Activated gamma-delta T cell treated with Interleukin-2 at 50 U/mL for 16 hours (primary cell): Measurements from ENCODE around the gene PGM2L1.

Experiments
- DNase-seq: peaks from one replicate; pipeline ENCODE4 v3.0.0-alpha.2; 2020

Gene PGM2L1

DNA sequence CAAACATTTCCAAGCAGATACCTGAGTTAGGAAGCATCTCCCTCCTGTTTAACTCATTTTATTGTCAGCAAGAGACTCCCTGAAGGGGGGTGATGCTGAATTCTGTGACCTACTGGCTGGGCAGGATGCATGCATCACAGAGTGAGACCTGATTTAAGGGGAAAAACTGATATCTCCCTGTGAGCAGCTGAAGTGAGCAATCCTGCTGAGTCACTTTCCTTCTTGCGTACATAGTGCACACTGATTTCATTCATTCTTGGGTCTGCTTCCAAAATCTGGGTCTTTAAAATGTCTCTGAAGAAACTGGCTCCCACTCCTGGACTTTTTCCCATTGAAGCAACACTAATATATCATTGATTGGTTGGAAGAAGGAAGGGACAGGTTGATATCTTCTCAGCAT lies 110.1 kb downstream of the PGM2L1 start:
- DNase-seq = no peak

DNA sequence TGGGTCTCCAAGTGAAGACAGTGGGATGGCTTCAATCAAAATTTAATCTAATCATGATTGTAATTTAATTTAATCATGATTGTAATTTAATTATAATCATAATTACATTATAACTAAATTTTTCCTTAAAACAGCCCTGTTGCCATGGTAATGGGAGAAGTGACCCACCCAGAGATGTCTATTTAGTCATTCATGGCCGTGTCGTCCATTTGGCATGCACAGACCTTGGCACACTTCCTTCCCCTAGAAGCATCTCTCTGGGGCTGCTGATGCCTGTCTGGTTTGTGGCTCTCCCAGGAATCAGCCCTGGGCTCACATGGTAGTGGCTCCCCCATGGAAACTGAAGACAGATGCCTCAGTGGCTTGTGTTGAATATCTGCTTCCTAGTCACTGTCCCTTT lies 113.8 kb downstream of the PGM2L1 start:
- DNase-seq = no peak

DNA sequence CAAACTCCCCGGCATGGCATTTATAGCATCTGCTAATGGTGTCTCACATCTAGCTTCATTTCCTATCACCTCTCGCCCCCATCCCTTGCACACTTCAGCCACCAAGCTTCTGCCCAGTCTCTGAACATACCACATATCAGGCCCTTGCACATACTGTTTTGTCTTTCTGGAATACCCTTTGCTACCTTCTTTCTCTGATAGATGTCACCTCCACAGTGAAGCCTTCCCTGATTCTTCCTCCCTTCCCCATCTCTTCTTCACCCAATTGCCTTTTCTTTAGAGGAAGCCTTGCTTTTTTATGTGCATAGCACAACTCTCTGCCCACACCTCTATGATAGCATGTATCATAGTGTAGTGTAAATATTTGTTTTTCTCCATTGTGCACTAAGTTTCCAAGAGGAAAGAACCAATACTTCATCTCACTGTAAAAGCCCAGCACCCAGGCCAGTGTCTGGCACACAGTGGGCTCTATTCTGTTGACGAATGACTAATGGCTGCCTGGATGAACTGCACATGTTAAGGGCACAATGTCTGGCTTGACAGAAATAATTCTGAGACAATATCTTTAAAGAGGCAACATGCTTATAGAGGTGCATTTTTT lies 114.6 kb downstream of the PGM2L1 start:
- DNase-seq = no peak

DNA sequence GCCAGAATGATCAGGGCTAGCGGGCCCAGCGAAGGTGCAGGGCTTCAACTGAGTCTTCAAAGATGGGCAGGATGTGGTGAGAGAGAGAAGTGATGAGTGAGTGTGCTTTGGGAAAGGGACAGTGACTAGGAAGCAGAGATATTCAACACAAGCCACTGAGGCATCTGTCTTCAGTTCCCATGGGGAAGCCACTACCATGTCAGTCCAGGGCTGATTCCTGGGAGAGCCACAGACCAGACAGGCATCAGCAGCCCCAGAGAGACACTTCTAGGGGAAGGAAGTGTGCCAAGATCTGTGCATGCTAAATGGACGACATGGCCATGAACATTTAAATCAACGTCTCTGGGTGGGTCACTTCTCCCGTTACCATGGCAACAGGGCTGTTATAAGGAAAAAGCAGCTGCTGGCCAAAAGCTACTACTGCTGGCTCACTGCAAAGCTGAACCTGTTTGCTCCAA lies 115.3 kb downstream of the PGM2L1 start:
- DNase-seq = no peak

DNA sequence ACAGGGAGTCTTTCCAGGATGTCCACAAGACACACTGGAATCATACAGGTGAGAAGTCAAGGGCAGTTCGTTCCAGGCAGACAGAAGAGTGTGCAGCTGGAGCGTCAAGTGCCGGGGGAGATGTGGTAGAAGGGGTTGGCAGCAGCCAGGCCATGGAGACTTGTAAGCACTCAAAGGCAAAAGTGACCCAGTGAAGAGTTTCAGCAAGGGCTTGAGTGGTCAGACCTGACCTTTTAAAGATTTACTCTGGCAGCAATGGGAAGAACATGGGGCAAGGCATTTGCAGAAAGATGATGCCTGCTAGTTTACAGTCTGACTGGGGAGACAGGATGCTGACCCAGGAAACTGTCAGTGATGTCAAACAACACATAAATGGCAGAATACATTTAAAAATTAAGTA lies 115.8 kb downstream of the PGM2L1 start:
- DNase-seq = no peak

DNA sequence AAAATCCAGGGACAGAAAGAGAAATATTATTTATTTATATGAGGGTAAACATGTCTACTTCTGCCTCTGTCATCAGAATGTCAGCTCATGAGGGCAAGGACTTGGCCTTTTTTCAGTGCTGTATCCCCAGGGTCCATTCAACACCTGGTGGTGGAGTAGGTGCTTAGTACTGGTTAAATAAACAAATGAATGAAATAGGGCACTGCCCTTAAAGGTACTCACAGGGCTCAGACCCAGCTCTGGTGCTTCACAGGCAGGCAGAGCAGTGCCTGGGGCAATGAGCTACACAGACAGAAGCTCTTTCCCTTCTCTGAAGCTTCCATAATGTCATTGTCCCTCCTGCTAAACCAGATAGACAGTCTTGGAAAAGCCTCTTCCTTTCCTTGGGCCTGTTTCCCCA lies 117.7 kb downstream of the PGM2L1 start:
- DNase-seq = no peak
